A549 (cell line): ENCODE measurements around the gene ERFL. TPM values are rescaled to one million over a fixed set of nuclear protein-coding genes. Genes with fewer than 3 reads are reported as not detected.

Source experiments
- ATAC-seq, 2 experiments: fragments of 200-7000 bp in 1 of 2; fragments of >200 bp in 1 of 2; cut with Nextera tagmentation in 1 of 2; cut with Tn5 transposase in 1 of 2; 3 replicates each; pipeline versions ENCODE4 v1.8.0 to v1.9.1; 2018 to 2020; ENCODE audit warnings: mild to moderate bottlenecking in 1 of 2, moderate library complexity in 1 of 2
- CTCF ChIA-PET: fragments of 300-600 bp; sonication (Branson Sonifier 250); formaldehyde crosslinking; extraction: SDS; loops from one replicate; lab custom pipeline; 2021; ENCODE audit warnings: antibody characterized with exemption, inconsistent platforms; lab: Yijun Ruan, JAX
- POLR2A ChIA-PET: fragments of 350-600 bp; formaldehyde crosslinking; extraction: SDS; loops from one replicate; lab custom pipeline; 2021; ENCODE audit warnings: antibody characterized with exemption, inconsistent platforms; lab: Yijun Ruan, JAX
- DNase-seq, 2 experiments: peaks; one replicate each; pipeline versions ENCODE4 v3.0.0 to v3.0.0-alpha.2; 2011 to 2016; ENCODE audit warnings: low read depth in 1 of 2, low spot score in 1 of 2
- FAIRE-seq: peaks from 2 replicates; lab custom pipeline; 2011; peaks lifted over from hg19 to GRCh38; lab: Jason Lieb, UNC
- H3K27ac ChIP-seq, 2 experiments: fragments of >200 bp; sonication (Bioruptor Twin); formaldehyde crosslinking; 3 replicates each; pipeline ENCODE4 v1.5.1; 2016 to 2017
- H3K4me1 ChIP-seq: fragments of >200 bp; sonication (Bioruptor Twin); formaldehyde crosslinking; 3 replicates; pipeline ENCODE4 v1.6.1; 2016
- H3K4me2 ChIP-seq: fragments of >200 bp; sonication (Bioruptor Twin); formaldehyde crosslinking; 3 replicates; pipeline ENCODE4 v1.6.1; 2016
- H3K4me3 ChIP-seq: fragments of >200 bp; sonication (Bioruptor Twin); formaldehyde crosslinking; 3 replicates; pipeline ENCODE4 v1.5.1; 2016
- H3K9me3 ChIP-seq: fragments of >200 bp; sonication (Bioruptor Twin); formaldehyde crosslinking; 3 replicates; pipeline ENCODE4 v1.6.1; 2016
- BHLHE40 ChIP-seq: IDR thresholded peaks from 2 replicates; pipeline ENCODE4 v1.6.1; 2012; ENCODE audit warnings: low read depth, low read length, inconsistent platforms
- CBX8 ChIP-seq: fragments of 200-600 bp; sonication (generic); IDR thresholded peaks from 2 replicates; pipeline ENCODE4 v1.6.1; 2016
- EHF ChIP-seq: fragments of 250-450 bp; sonication (Bioruptor Pico); IDR thresholded peaks from 2 replicates; pipeline ENCODE4 v1.5.0; 2020; ENCODE audit warnings: mild to moderate bottlenecking
- EHMT2 ChIP-seq: fragments of 200-600 bp; sonication (generic); IDR thresholded peaks from 2 replicates; pipeline ENCODE4 v1.6.1; 2016; ENCODE audit warnings: antibody characterized with exemption, low read depth, mild to moderate bottlenecking, moderate library complexity
- GATA3 ChIP-seq: IDR thresholded peaks from 2 replicates; pipeline ENCODE4 v1.6.1; 2012; ENCODE audit warnings: borderline replicate concordance
- JUN ChIP-seq, 2 experiments: fragments of >200 bp; sonication (Bioruptor Twin); formaldehyde crosslinking; IDR thresholded peaks; 2 replicates in 1 of 2; 3 replicates in 1 of 2; pipeline ENCODE4 v1.6.1; 2016 to 2017
- KDM1A ChIP-seq: fragments of 200-600 bp; sonication (generic); IDR thresholded peaks from 2 replicates; pipeline ENCODE4 v1.6.1; 2016; ENCODE audit warnings: low read depth, mild to moderate bottlenecking
- MAZ ChIP-seq: fragments of 150-350 bp; IDR thresholded peaks from 2 replicates; pipeline ENCODE4 v1.6.1; 2014; ENCODE audit warnings: antibody characterized with exemption, low read depth, low read length, borderline replicate concordance
- PHF8 ChIP-seq: fragments of 200-600 bp; sonication (generic); IDR thresholded peaks from 2 replicates; pipeline ENCODE4 v1.6.1; 2016; ENCODE audit warnings: low read depth, mild to moderate bottlenecking, antibody characterized with exemption, moderate library complexity, borderline replicate concordance
- RNF2 ChIP-seq: fragments of 200-600 bp; sonication (generic); IDR thresholded peaks from 2 replicates; pipeline ENCODE4 v1.6.1; 2016; ENCODE audit warnings: low read depth, mild to moderate bottlenecking, antibody characterized with exemption, moderate library complexity, borderline replicate concordance
- SMC3 ChIP-seq: fragments of >200 bp; sonication (Bioruptor Twin); formaldehyde crosslinking; IDR thresholded peaks from 3 replicates; pipeline ENCODE4 v1.6.1; 2018; ENCODE audit warnings: inconsistent platforms
- TP53 ChIP-seq: fragments of 250-450 bp; sonication (Bioruptor Pico); IDR thresholded peaks from 2 replicates; pipeline ENCODE4 v1.5.0; 2021; ENCODE audit warnings: mild to moderate bottlenecking, moderate library complexity
- ZFP36 ChIP-seq: fragments of 450-650 bp; IDR thresholded peaks from 2 replicates; pipeline ENCODE4 v1.6.1; 2014; ENCODE audit warnings: borderline replicate concordance; ENCODE audit not compliant: partially characterized antibody
- WGBS: methylation state at CpG from one replicate; pipeline ENCODE4 v1.1.6; 2017; ENCODE audit errors: missing lambda C conversion rate; 5-methylcytosine and 5-hydroxymethylcytosine counted together
- polyA plus RNA-seq, 4 experiments: library from polyadenylated mRNA; depleted of rRNA in 3 of 4; stranded (reverse); fragments of >200 nt; fragmentation: RNase III in 1 of 4; extraction: RNeasy Plus Mini Kit Qiagen cat#74134 plus additional on column Dnase treatment in 1 of 4; gene quantifications; 2 replicates in 3 of 4; 3 replicates in 1 of 4; pipeline ENCODE4 v1.2.3, GENCODE V29; 2011 to 2017
- TF ChIP-seq, protein P1 (sequence below): IDR thresholded peaks from 2 replicates; pipeline ENCODE4 v1.6.1; 2012
- TF ChIP-seq, protein P2 (sequence below): fragments of 150-350 bp; IDR thresholded peaks from 2 replicates; pipeline ENCODE4 v1.6.1; 2014; ENCODE audit warnings: low read depth, mild to moderate bottlenecking, low read length
- TF ChIP-seq, protein P3 (sequence below): fragments of 250-450 bp; sonication (Bioruptor Pico); IDR thresholded peaks from 2 replicates; pipeline ENCODE4 v1.5.0; 2020; ENCODE audit warnings: low read depth, mild to moderate bottlenecking, moderate library complexity
- TF ChIP-seq, protein P4 (sequence below): fragments of 250-450 bp; sonication (Bioruptor Pico); IDR thresholded peaks from 2 replicates; pipeline ENCODE4 v1.5.0; 2021; ENCODE audit warnings: mild to moderate bottlenecking, moderate library complexity, borderline replicate concordance
- TF ChIP-seq, protein P5 (sequence below): fragments of >200 bp; sonication (Bioruptor Twin); formaldehyde crosslinking; IDR thresholded peaks from 2 replicates; pipeline ENCODE4 v1.6.1; 2016
- TF ChIP-seq, protein P6 (sequence below): fragments of >200 bp; sonication (Bioruptor Twin); formaldehyde crosslinking; IDR thresholded peaks from 3 replicates; pipeline ENCODE4 v1.5.1; 2016

The ERFL gene
- polyA plus RNA-seq, 2 of the 4 experiments (the other 2 are of a cell fraction): 0.15 to 0.19 TPM

DNA sequence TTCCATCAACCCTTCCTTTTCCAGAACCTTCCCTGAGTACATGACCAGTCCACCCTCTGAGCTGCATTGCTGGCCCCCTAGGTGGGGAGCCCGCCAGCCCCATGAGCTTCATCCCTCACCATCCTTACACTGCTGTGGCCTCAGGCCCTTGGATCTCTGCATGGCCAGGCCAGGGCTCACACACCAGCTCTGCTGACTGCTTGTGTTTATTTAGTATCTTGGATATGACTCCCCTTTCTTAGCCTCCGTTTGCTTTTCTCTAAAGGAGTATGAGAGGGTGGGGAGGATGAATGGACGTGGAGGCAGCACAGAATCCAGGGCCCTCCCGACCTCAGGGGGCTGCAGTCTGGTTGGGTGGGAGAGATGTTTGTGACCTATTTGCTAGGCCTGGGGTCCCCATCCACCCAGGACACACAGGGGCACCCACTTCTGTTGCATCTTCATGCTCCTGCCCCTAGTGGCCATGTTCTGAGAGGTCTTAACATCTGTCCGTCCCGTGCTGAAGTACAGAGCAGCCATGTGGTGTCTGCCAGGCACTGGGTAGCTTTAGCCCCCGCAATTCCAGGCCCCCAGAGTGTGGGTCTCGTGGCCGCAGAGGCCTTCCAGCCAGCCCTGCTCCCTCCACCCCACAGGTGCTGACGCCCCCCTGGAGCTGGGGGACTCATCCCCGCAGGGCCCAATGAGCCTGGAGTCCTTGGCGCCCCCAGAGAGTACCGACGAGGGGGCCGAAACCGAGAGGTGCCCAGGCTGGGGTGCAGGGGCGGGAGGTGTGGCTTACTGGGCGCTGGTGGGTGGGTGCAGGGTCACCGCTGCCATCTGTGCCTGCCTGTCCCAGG is 32.3 kb downstream of the ERFL start (continued):
- TF ChIP-seq, protein P1, sequence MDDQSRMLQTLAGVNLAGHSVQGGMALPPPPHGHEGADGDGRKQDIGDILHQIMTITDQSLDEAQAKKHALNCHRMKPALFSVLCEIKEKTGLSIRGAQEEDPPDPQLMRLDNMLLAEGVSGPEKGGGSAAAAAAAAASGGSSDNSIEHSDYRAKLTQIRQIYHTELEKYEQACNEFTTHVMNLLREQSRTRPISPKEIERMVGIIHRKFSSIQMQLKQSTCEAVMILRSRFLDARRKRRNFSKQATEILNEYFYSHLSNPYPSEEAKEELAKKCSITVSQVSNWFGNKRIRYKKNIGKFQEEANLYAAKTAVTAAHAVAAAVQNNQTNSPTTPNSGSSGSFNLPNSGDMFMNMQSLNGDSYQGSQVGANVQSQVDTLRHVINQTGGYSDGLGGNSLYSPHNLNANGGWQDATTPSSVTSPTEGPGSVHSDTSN: no peak

DNA sequence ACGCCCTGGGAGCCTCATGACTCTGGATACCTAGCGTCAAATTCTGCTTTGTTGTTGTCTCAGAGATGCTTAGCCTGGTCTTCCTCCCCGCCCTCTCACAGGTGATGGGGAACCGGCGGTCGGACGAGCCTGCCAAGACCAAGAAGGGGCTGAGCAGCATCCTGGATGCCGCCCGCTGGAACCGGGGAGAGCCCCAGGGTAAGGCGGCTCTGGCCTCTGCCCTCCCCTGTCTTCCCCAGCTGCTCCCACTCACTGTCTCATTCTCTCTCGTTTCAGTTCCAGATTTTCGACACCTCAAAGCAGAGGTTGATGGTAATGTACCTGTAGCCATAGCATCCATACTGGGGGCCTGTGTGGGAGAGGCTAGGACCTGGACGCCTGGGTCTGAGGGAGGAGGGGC is 33.9 kb downstream of the ERFL start:
- FAIRE-seq (no peak), DNase-seq (no peak)

DNA sequence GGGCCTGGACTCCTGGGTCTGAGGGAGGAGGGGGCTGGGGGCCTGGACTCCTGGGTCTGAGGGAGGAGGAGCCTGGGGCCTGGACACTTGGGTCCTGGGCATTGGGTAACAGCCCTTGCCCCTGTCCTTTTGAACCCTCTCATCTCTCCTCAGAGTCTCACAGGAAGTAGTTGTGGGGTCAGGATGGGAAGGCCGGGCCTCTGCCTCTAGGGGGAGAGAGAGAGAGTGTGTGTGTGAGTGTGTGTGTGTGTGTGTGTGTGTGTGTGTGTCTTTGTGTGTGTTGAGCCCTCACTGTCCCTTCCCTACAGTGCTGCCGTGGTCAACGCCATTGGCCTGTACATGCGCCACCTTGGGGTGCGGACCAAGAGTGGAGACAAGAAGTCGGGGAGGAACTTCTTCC is 34.4 kb downstream of the ERFL start:
- 70% methylated on average over 6 of the region's 6 CpGs for WGBS
- FAIRE-seq (no peak), DNase-seq (peak in 1 of 2 experiments; percentile 87), ATAC-seq (peak; percentile 25 to 63)
- Histone ChIP-seq H3K4me2 (no peak overlapping the region), H3K27ac (peak overlapping the region in 1 of 2 experiments; percentile 42; a peak in 1 of 6 replicates), H3K4me1 (peaks cover 14% of the 10 kb centered on the region; the same call in 2 of the 3 replicates), H3K4me3 (no peak overlapping the region), H3K9me3 (no peaks in the 10 kb centered on the region)
- ChIA-PET POLR2A (no interaction called here), CTCF (interaction anchor here (2.7 kb wide), 1 partner anchor 11 kb away, joined by 18 read pairs; no protein-coding TSS in a partner anchor)
- TF ChIP-seq PHF8 (no peak), TP53 (CRISPR knock-in tag) (no peak), ZFP36 (peak; percentile 15), EHF (CRISPR knock-in tag) (0 out of 2 replicates have a peak, but pooled peaks have one; percentile 56), EHMT2 (no peak), SMC3 (no peak; the same call in 2 of the 3 replicates), JUN (IDR thresholded peaks at IDR 0.05) (no peak), MAZ (no peak), GATA3 (peak; percentile 39; the same call in 1 of the 2 replicates), BHLHE40 (no peak), RNF2 (no peak), CBX8 (no peak)
- TF ChIP-seq, protein P2, sequence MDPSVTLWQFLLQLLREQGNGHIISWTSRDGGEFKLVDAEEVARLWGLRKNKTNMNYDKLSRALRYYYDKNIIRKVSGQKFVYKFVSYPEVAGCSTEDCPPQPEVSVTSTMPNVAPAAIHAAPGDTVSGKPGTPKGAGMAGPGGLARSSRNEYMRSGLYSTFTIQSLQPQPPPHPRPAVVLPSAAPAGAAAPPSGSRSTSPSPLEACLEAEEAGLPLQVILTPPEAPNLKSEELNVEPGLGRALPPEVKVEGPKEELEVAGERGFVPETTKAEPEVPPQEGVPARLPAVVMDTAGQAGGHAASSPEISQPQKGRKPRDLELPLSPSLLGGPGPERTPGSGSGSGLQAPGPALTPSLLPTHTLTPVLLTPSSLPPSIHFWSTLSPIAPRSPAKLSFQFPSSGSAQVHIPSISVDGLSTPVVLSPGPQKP: no peak
- TF ChIP-seq, protein P1: 0 out of 2 replicates have a peak, but pooled peaks have one; percentile 12
- TF ChIP-seq, protein P3, sequence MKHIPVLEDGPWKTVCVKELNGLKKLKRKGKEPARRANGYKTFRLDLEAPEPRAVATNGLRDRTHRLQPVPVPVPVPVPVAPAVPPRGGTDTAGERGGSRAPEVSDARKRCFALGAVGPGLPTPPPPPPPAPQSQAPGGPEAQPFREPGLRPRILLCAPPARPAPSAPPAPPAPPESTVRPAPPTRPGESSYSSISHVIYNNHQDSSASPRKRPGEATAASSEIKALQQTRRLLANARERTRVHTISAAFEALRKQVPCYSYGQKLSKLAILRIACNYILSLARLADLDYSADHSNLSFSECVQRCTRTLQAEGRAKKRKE: no peak
- TF ChIP-seq, protein P4, sequence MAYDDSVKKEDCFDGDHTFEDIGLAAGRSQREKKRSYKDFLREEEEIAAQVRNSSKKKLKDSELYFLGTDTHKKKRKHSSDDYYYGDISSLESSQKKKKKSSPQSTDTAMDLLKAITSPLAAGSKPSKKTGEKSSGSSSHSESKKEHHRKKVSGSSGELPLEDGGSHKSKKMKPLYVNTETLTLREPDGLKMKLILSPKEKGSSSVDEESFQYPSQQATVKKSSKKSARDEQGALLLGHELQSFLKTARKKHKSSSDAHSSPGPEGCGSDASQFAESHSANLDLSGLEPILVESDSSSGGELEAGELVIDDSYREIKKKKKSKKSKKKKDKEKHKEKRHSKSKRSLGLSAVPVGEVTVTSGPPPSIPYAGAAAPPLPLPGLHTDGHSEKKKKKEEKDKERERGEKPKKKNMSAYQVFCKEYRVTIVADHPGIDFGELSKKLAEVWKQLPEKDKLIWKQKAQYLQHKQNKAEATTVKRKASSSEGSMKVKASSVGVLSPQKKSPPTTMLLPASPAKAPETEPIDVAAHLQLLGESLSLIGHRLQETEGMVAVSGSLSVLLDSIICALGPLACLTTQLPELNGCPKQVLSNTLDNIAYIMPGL (CRISPR knock-in tag): no peak

More for the DNA sequence above, 33.9 kb downstream of the ERFL start:
- H3K4me2 ChIP-seq: no peak overlapping the region
- no peak overlapping the region for H3K4me3 ChIP-seq
- H3K27ac ChIP-seq: no peak overlapping the region
- POLR2A ChIA-PET: no interaction called here
- H3K9me3 ChIP-seq: no peaks in the 10 kb centered on the region
- H3K4me1 ChIP-seq: peaks cover 14% of the 10 kb centered on the region; the same call in 2 of the 3 replicates
- peak in 1 of 2 experiments; percentile 3; a peak in 3 of 6 replicates for ATAC-seq
- TF ChIP-seq KDM1A: no peak
- TF ChIP-seq, protein P5, sequence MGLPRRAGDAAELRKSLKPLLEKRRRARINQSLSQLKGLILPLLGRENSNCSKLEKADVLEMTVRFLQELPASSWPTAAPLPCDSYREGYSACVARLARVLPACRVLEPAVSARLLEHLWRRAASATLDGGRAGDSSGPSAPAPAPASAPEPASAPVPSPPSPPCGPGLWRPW: no peak
- TF ChIP-seq, protein P6, sequence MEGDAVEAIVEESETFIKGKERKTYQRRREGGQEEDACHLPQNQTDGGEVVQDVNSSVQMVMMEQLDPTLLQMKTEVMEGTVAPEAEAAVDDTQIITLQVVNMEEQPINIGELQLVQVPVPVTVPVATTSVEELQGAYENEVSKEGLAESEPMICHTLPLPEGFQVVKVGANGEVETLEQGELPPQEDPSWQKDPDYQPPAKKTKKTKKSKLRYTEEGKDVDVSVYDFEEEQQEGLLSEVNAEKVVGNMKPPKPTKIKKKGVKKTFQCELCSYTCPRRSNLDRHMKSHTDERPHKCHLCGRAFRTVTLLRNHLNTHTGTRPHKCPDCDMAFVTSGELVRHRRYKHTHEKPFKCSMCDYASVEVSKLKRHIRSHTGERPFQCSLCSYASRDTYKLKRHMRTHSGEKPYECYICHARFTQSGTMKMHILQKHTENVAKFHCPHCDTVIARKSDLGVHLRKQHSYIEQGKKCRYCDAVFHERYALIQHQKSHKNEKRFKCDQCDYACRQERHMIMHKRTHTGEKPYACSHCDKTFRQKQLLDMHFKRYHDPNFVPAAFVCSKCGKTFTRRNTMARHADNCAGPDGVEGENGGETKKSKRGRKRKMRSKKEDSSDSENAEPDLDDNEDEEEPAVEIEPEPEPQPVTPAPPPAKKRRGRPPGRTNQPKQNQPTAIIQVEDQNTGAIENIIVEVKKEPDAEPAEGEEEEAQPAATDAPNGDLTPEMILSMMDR: no peak
- WGBS: 84% methylated on average over 14 of the region's 14 CpGs
- CTCF ChIA-PET: interaction anchor here (0.5 to 2.7 kb wide), 5 partner anchors 11 to 1080 kb away, joined by 3 to 18 read pairs (median 3); no protein-coding TSS in a partner anchor
